ENCODE data around the gene RARRES1. TPM values are rescaled to one million over a fixed set of nuclear protein-coding genes. Genes with fewer than 3 reads are reported as not detected.
"Not testable (repeated sequence)": the region's sequence is repeated elsewhere in the genome, so short reads cannot be mapped to it uniquely, and the experiment has no call there.

RARRES1 gene
- total RNA-seq, 1 experiment from 2014 or later = 1.3 TPM

- peaks cover 13% of the 10 kb centered on the region for H3K36me3 ChIP-seq (ENCODE audit: control insufficient read depth, insufficient read depth, low read length)
- H3K4me3 ChIP-seq (ENCODE audit: low read depth in 2 of 2, low read length in 2 of 2); BruUV-seq (replicated peaks); in situ Hi-C loops (cut with HindIII; ENCODE audit: low pct_unique_long_range_greater_than_20kb, low sequenced_read_pairs); H3K4me1 ChIP-seq (ENCODE audit: control insufficient read depth, insufficient read depth, low read length); ATAC-seq; H3K27ac ChIP-seq (ENCODE audit: low read length); intact Hi-C loops (cut with micrococcal nuclease; ENCODE audit: unreplicated experiment); H3K9me3 ChIP-seq (ENCODE audit: control insufficient read depth, insufficient read depth, low read depth, low read length); H3K27me3 ChIP-seq (ENCODE audit: control insufficient read depth, insufficient read depth, low read length); DNase-seq (ENCODE audit: low read depth, low spot score); CTCF ChIA-PET: not testable (repeated sequence)
- POLR2A ChIA-PET = interaction anchor here (0.6 kb wide), 1 partner anchor 10 kb away, joined by 4 read pairs; no protein-coding TSS in a partner anchor
Measured at GRCh38 chr3:158693866-158694456, 38.3 kb downstream of the RARRES1 start.

- POLR2A ChIA-PET = interaction anchor here (0.6 kb wide), 1 partner anchor 9 kb away, joined by 9 read pairs; no protein-coding TSS in a partner anchor
- no peaks in the 10 kb centered on the region for H3K9me3 ChIP-seq (ENCODE audit: control insufficient read depth, insufficient read depth, low read depth, low read length)
- intact Hi-C loops (cut with micrococcal nuclease; ENCODE audit: unreplicated experiment) = no loop called here
- CTCF ChIA-PET = no interaction called here
- in situ Hi-C loops (cut with HindIII; ENCODE audit: low pct_unique_long_range_greater_than_20kb, low sequenced_read_pairs) = no loop called here
- no peak for DNase-seq (ENCODE audit: low read depth, low spot score)
- no TSS peak for BruUV-seq (replicated peaks)
- no peaks in the 10 kb centered on the region for H3K27me3 ChIP-seq (ENCODE audit: control insufficient read depth, insufficient read depth, low read length)
- no peak overlapping the region for H3K4me3 ChIP-seq (ENCODE audit: low read depth in 2 of 2, low read length in 2 of 2)
- no peak for ATAC-seq
- H3K27ac ChIP-seq (ENCODE audit: low read length) = peak overlapping the region; percentile 3; the same call in 1 of the 2 replicates
- H3K4me1 ChIP-seq (ENCODE audit: control insufficient read depth, insufficient read depth, low read length) = no peaks in the 10 kb centered on the region
- peaks cover 12% of the 10 kb centered on the region; the same call in 1 of the 2 replicates for H3K36me3 ChIP-seq (ENCODE audit: control insufficient read depth, insufficient read depth, low read length)
- no peak for TF ChIP-seq CTCF (IDR thresholded peaks at IDR 0.05)
- no peak for TF ChIP-seq REST (IDR thresholded peaks at IDR 0.05; ENCODE audit: insufficient read depth in 1 of 2, low read depth in 2 of 2, low read length in 1 of 2)
- TF ChIP-seq SIN3A (IDR thresholded peaks at IDR 0.05; ENCODE audit: borderline replicate concordance, insufficient read depth, low read depth, low read length) = no peak
- TF ChIP-seq TCF7L2 (IDR thresholded peaks at IDR 0.05; ENCODE audit: low read depth, low read length) = no peak
- no peak for TF ChIP-seq POLR2AphosphoS5 (IDR thresholded peaks at IDR 0.05; ENCODE audit: low read depth, low read length)
Measured at GRCh38 chr3:158685159-158685558, 47.1 kb downstream of the RARRES1 start.

GRCh38 chr3:158683230-158683962 lies 48.9 kb downstream of the RARRES1 start:
- ChIA-PET CTCF (no interaction called here), POLR2A (interaction anchor here (0.7 kb wide), 1 partner anchor 136 kb away, joined by 3 read pairs; no protein-coding TSS in a partner anchor)
- intact Hi-C loops (cut with micrococcal nuclease; ENCODE audit: unreplicated experiment) (no loop called here), in situ Hi-C loops (cut with HindIII; ENCODE audit: low pct_unique_long_range_greater_than_20kb, low sequenced_read_pairs) (no loop called here)
- DNase-seq (ENCODE audit: low read depth, low spot score) (no peak), ATAC-seq (no peak)
- no peak for TF ChIP-seq TCF7L2 (IDR thresholded peaks at IDR 0.05; ENCODE audit: low read depth, low read length)
- TF ChIP-seq POLR2AphosphoS5 (IDR thresholded peaks at IDR 0.05; ENCODE audit: low read depth, low read length) = no peak
- no peak for TF ChIP-seq REST (IDR thresholded peaks at IDR 0.05; ENCODE audit: insufficient read depth in 1 of 2, low read depth in 2 of 2, low read length in 1 of 2)
- TF ChIP-seq CTCF (IDR thresholded peaks at IDR 0.05) = no peak
- no TSS peak for BruUV-seq (replicated peaks)
- H3K4me1 ChIP-seq (ENCODE audit: control insufficient read depth, insufficient read depth, low read length) = no peaks in the 10 kb centered on the region
- H3K36me3 ChIP-seq (ENCODE audit: control insufficient read depth, insufficient read depth, low read length) = peaks cover 12% of the 10 kb centered on the region; the same call in 1 of the 2 replicates
- no peak overlapping the region for H3K27ac ChIP-seq (ENCODE audit: low read length)
- H3K4me3 ChIP-seq (ENCODE audit: low read depth in 2 of 2, low read length in 2 of 2) = no peak overlapping the region
- no peaks in the 10 kb centered on the region for H3K27me3 ChIP-seq (ENCODE audit: control insufficient read depth, insufficient read depth, low read length)
- H3K9me3 ChIP-seq (ENCODE audit: control insufficient read depth, insufficient read depth, low read depth, low read length) = no peaks in the 10 kb centered on the region
